Measurements from ENCODE around the gene SNX11. TPM values are rescaled to one million over a fixed set of nuclear protein-coding genes. Genes with fewer than 3 reads are reported as not detected.
A peak's percentile ranks its signal among the peaks of the same experiment; 100 is the strongest.

The SNX11 gene
- total and polyA plus RNA-seq, 2 experiments from 2014 or later: 11.6 to 19.3 TPM

- no peak for TF ChIP-seq CTCF (IDR thresholded peaks at IDR 0.05; ENCODE audit: low read depth, low read length)
- H3K9me3 ChIP-seq (ENCODE audit: low read depth): no peaks in the 10 kb centered on the region
- H3K36me3 ChIP-seq: no peaks in the 10 kb centered on the region
- H3K27me3 ChIP-seq: no peaks in the 10 kb centered on the region
- peak within 1 kb of the TSS; percentile 64 for H3K4me3 ChIP-seq
- peak within 1 kb of the TSS; percentile 87 for H3K27ac ChIP-seq
- DNase-seq (ENCODE audit: low read depth in 1 of 2, low spot score in 1 of 2): peak; percentile 96 to 97
- peaks cover 5% of the 10 kb centered on the region for H3K4me1 ChIP-seq (ENCODE audit: low read depth)
Observed at GRCh38 chr17:48101012-48101720, 6.4 kb upstream of the SNX11 start, which contains the start of gene CBX1. Gene CBX1, minus strand, starts transcription at chr17:48101478. Its CDS starts 24,474 bp downstream, at chr17:48077004.

DNA sequence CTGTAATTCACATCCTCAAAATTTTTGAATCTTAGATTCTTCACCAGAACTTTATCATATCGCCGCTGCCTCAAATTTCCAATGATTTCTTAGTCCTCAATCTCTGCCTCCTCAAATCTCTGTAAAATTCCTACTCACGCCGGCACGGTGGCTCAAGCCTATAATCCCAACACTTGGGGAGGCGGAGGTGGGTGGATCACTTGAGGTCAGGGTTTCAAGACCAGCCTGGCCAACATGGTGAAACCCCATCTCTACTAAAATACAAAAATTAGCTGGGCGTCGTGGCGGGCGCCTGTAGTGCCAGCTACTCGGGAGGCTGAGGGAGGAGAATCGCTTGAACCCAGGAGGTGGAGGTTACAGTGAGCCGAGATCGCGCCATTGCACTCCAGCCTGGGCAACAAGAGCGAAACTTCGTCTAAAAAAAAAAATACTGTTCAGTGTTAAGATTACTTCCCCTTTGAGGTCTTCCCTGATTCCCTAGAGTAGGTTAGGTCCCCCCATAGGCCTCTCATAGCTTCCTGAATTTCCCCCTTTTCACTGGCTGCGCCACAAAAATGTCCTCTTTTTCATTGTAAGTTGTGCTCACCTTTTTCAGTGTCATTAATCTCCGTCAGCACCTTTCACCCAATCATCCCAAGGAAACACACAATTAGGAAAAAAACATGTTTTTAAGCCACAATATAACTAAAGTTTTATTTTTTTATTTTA, 5.4 kb upstream of the SNX11 start:
- DNase-seq (ENCODE audit: low read depth in 1 of 2, low spot score in 1 of 2): no peak
- H3K27ac ChIP-seq: no peak overlapping the region
- H3K9me3 ChIP-seq (ENCODE audit: low read depth): no peaks in the 10 kb centered on the region
- peaks cover 5% of the 10 kb centered on the region for H3K4me1 ChIP-seq (ENCODE audit: low read depth)
- no peaks in the 10 kb centered on the region for H3K27me3 ChIP-seq
- no peaks in the 10 kb centered on the region for H3K36me3 ChIP-seq
- TF ChIP-seq CTCF (IDR thresholded peaks at IDR 0.05; ENCODE audit: low read depth, low read length): no peak
- no peak overlapping the region for H3K4me3 ChIP-seq

- Histone ChIP-seq H3K4me1 (ENCODE audit: low read depth) (no peaks in the 10 kb centered on the region), H3K9me3 (ENCODE audit: low read depth) (no peaks in the 10 kb centered on the region), H3K36me3 (no peaks in the 10 kb centered on the region), H3K4me3 (no peak overlapping the region), H3K27ac (no peak overlapping the region), H3K27me3 (no peaks in the 10 kb centered on the region)
- no peak for DNase-seq (ENCODE audit: low read depth in 1 of 2, low spot score in 1 of 2)
- no peak for TF ChIP-seq CTCF (IDR thresholded peaks at IDR 0.05; ENCODE audit: low read depth, low read length)
Observed at GRCh38 chr17:48102798-48103715, 4.5 kb upstream of the SNX11 start.

- TF ChIP-seq CTCF (IDR thresholded peaks at IDR 0.05; ENCODE audit: low read depth, low read length): no peak
- Histone ChIP-seq H3K4me1 (ENCODE audit: low read depth) (peaks cover 5% of the 10 kb centered on the region), H3K27ac (no peak overlapping the region), H3K9me3 (ENCODE audit: low read depth) (no peaks in the 10 kb centered on the region), H3K27me3 (no peaks in the 10 kb centered on the region), H3K4me3 (no peak overlapping the region), H3K36me3 (no peaks in the 10 kb centered on the region)
- no peak for DNase-seq (ENCODE audit: low read depth in 1 of 2, low spot score in 1 of 2)
Observed at GRCh38 chr17:48104440-48104839, 3.1 kb upstream of the SNX11 start.

- TF ChIP-seq CTCF (IDR thresholded peaks at IDR 0.05; ENCODE audit: low read depth, low read length): no peak
- H3K36me3 ChIP-seq: no peaks in the 10 kb centered on the region
- H3K27ac ChIP-seq: peak overlapping the region; percentile 78
- H3K9me3 ChIP-seq (ENCODE audit: low read depth): no peaks in the 10 kb centered on the region
- peak overlapping the region; percentile 60 for H3K4me3 ChIP-seq
- H3K27me3 ChIP-seq: no peaks in the 10 kb centered on the region
- peaks cover 5% of the 10 kb centered on the region for H3K4me1 ChIP-seq (ENCODE audit: low read depth)
- no peak for DNase-seq (ENCODE audit: low read depth in 1 of 2, low spot score in 1 of 2)
Observed at GRCh38 chr17:48106802-48107136, 797 bp upstream of the SNX11 start.
